Stomach (tissue), 4 donors: ENCODE results near the gene PACS2.

Experiments
- CTCF ChIP-seq, 7 experiments: fragments of 450-650 bp in 4 of 7; fragments of 200-600 bp in 3 of 7; sonication (generic) in 3 of 7; IDR thresholded peaks; one replicate each; pipeline ENCODE4 v1.5.1; 2016 to 2019; ENCODE audit warnings: antibody characterized with exemption in 7 of 7, control low read depth in 2 of 7, mild to moderate bottlenecking in 1 of 7
- EP300 ChIP-seq: sonication (generic); formaldehyde crosslinking; IDR thresholded peaks from one replicate; pipeline ENCODE4 v1.6.1; 2017; ENCODE audit warnings: antibody characterized with exemption
- POLR2A ChIP-seq, 4 donors: fragments of 450-650 bp; IDR thresholded peaks; one replicate each; pipeline ENCODE4 v1.6.1; 2016; ENCODE audit warnings: antibody characterized with exemption in 4 of 4, control low read depth in 2 of 4, mild to moderate bottlenecking in 1 of 4, moderate library complexity in 1 of 4
- POLR2AphosphoS5 ChIP-seq, 3 donors: sonication (generic); formaldehyde crosslinking; IDR thresholded peaks; one replicate each; pipeline ENCODE4 v1.6.1; 2016; ENCODE audit warnings: antibody characterized with exemption in 3 of 3

GRCh38 chr14:105271224-105271890, 43.2 kb upstream of the PACS2 start:
- TF ChIP-seq CTCF (IDR thresholded peaks at IDR 0.05): no peak
- no peak for TF ChIP-seq POLR2A (IDR thresholded peaks at IDR 0.05)
- no peak for TF ChIP-seq POLR2AphosphoS5 (IDR thresholded peaks at IDR 0.05)
- no peak for TF ChIP-seq EP300
